ENCODE measurements around the gene DOK5.

The DOK5 gene

DNA sequence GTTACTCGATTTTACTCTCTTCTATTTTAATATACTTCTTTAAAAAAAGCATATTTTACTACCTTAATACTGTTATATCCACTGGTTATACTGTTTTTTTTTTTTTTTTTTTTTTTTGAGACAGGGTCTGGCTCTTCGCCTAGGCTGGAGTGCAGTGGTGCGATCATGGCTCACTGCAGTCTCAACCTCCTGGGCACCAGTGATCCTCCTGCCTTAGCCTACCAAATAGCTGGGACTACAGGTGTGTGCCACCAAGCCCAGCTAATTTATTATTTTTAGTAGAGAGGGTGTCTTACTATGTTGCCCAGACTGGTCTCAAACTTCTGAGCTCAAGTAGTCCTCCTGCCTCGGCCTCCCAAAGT is 170.7 kb downstream of the DOK5 start:
- no peak for DNase-seq (ENCODE audit: low read depth)
- TF ChIP-seq, protein P1, sequence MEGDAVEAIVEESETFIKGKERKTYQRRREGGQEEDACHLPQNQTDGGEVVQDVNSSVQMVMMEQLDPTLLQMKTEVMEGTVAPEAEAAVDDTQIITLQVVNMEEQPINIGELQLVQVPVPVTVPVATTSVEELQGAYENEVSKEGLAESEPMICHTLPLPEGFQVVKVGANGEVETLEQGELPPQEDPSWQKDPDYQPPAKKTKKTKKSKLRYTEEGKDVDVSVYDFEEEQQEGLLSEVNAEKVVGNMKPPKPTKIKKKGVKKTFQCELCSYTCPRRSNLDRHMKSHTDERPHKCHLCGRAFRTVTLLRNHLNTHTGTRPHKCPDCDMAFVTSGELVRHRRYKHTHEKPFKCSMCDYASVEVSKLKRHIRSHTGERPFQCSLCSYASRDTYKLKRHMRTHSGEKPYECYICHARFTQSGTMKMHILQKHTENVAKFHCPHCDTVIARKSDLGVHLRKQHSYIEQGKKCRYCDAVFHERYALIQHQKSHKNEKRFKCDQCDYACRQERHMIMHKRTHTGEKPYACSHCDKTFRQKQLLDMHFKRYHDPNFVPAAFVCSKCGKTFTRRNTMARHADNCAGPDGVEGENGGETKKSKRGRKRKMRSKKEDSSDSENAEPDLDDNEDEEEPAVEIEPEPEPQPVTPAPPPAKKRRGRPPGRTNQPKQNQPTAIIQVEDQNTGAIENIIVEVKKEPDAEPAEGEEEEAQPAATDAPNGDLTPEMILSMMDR (IDR thresholded peaks at IDR 0.05; ENCODE audit: control insufficient read depth, insufficient read depth, low read depth, low read length, missing control alignments) = no peak
- no peak overlapping the region for H3K4me3 ChIP-seq (ENCODE audit: control insufficient read depth, low read depth, low read length)

DNA sequence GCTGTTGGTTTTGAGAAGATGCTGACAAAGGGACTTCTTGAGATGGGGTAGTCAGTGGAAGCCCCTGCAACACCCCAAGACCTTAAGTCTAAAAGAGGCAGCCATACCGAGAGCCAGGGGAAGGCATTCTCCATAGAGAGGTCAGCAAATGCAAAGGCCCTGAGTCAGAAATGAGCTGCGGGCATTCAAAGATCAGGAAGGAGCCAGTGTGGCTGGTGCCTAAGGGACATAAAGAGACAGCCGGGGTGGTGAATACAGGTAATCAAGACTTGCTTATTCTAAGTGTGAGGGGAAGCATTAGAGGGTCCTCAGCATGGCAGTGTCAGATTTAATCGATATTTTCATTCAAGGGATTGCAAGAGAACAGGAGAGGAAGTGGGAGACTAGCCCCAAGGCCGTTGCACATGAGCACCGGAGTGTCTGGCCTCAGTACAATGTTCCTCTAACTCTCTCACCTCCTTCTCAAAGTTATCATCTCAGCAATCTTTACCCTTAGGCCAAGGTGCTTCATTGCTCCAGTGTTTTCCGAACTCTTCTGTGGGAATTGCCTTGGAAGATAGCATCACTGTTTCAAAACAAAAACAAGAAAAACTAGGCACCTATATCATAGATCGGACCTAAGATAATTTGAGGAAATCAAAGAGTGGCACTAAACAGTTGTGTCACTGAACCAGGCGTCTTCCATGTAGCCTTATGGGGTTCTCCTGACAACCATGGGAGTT is 173.2 kb downstream of the DOK5 start:
- no peak overlapping the region for H3K4me3 ChIP-seq (ENCODE audit: control insufficient read depth, low read depth, low read length)
- no peak for DNase-seq (ENCODE audit: low read depth)
- TF ChIP-seq, protein P1 (IDR thresholded peaks at IDR 0.05; ENCODE audit: control insufficient read depth, insufficient read depth, low read depth, low read length, missing control alignments) = no peak

DNA sequence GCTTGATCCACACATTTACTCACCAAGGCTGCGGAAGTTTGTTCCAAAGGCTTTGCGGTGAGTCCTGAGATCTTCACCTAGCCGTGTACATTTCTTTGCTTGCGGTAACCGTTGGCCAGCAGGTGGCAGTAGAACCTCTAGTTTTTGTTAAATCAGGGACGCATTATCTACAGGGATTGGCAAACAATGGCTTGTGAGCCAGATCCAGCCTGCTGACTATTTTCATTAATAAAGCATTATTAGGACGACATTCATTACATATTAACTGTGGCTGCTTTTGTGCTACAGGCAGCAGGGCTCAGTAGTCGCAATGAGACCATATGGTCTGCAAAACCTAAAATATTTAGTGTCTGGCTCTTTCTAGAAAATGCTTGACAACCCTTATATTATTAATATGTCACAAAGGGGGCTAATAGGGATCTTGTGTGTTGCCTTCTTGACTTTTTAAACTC is 174.1 kb downstream of the DOK5 start:
- TF ChIP-seq, protein P1 (IDR thresholded peaks at IDR 0.05; ENCODE audit: control insufficient read depth, insufficient read depth, low read depth, low read length, missing control alignments) = peak; percentile 77
- peak; percentile 11 for DNase-seq (ENCODE audit: low read depth)
- H3K4me3 ChIP-seq (ENCODE audit: control insufficient read depth, low read depth, low read length) = no peak overlapping the region

DNA sequence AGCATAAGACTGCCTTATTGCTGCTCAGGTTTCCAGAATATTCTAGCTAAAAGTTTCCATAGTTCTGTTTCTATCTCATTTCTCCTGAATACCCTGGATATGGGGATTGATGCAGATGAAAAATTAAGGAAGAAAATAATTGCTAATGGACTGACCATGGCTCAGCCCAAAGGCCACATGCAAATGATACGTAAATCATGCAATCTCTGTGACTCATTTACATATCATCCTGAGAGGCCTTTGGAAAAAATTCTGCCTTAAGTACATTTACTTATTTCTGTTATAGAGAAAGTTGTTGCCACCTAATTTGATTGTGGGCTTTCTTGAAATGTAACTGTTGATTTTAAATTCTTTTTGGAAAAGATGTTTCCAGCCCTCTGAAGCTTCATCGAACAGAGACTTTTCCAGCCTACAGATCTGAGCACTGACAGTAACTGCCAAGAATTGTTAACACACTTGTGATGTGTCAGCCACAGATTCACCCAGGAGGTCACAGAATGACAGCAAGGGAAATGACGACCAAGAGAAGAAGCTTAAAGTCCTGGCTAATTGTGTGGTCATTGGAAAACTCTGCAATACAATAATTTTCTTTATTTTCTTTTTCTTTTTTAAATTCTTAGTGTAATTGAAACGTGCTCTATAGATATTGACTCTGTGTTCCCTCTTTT is 174.8 kb downstream of the DOK5 start:
- TF ChIP-seq, protein P1 (IDR thresholded peaks at IDR 0.05; ENCODE audit: control insufficient read depth, insufficient read depth, low read depth, low read length, missing control alignments) = no peak
- DNase-seq (ENCODE audit: low read depth) = no peak
- no peak overlapping the region for H3K4me3 ChIP-seq (ENCODE audit: control insufficient read depth, low read depth, low read length)

DNA sequence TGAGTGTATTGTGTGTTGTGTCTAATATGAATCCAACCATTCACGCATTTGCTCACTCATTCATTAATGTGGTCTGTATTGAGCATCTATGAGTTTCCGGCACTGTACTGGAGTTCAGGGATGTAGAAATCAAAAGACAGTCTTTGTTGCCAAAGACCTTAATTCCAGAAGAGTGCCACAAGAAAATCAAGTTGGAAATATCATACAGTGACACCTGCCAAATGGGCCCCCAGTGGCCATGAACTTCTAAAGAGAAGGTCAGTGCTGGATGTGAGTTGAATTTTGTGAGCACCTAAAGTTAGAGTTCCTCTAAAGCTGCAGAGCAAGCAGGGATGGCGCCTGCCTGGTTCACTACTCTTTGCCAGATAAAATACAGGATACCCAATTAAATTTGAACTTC is 175.9 kb downstream of the DOK5 start:
- DNase-seq (ENCODE audit: low read depth) = no peak
- TF ChIP-seq, protein P1 (IDR thresholded peaks at IDR 0.05; ENCODE audit: control insufficient read depth, insufficient read depth, low read depth, low read length, missing control alignments) = no peak
- H3K4me3 ChIP-seq (ENCODE audit: control insufficient read depth, low read depth, low read length) = no peak overlapping the region

DNA sequence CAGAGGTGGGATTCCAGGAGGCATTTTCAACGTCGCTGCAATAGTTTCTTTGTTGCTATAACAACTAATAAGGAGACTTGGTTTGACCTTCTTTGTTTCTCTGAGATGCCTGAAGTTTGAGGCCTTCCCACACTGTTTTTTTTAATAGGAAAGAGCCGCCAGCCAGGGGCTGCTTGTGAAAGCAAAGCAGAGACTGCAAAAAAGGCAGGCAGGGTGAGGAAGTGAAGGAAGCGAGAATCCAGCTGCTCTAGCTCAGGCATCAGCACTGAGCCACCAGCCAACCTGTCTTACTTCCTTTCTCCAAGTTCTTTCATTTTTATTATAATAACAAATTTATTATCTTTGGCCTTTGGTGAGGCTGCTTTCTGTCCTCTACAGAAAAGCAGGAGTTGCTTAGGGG is 179.1 kb downstream of the DOK5 start:
- no peak for DNase-seq (ENCODE audit: low read depth)
- TF ChIP-seq, protein P1 (IDR thresholded peaks at IDR 0.05; ENCODE audit: control insufficient read depth, insufficient read depth, low read depth, low read length, missing control alignments) = no peak
- no peak overlapping the region for H3K4me3 ChIP-seq (ENCODE audit: control insufficient read depth, low read depth, low read length)

Data from AG09309 (cell line).